Prostate gland (tissue), 2 donors: ENCODE results near the gene TESMIN.

ENCODE experiments used
- CTCF ChIP-seq, 4 experiments: fragments of 200-600 bp in 2 of 4; fragments of 450-650 bp in 2 of 4; sonication (generic) in 2 of 4; IDR thresholded peaks; 1 replicate in 3 of 4; 2 replicates in 1 of 4; pipeline ENCODE4 v1.5.1; 2016 to 2019; ENCODE audit warnings: antibody characterized with exemption in 4 of 4, mild to moderate bottlenecking in 2 of 4, moderate library complexity in 2 of 4
- POLR2A ChIP-seq: fragments of 450-650 bp; IDR thresholded peaks from one replicate; pipeline ENCODE4 v1.6.1; 2016; ENCODE audit warnings: antibody characterized with exemption, mild to moderate bottlenecking
- POLR2AphosphoS5 ChIP-seq: sonication (generic); formaldehyde crosslinking; IDR thresholded peaks from one replicate; pipeline ENCODE4 v1.6.1; 2017; ENCODE audit warnings: antibody characterized with exemption

- TF ChIP-seq POLR2AphosphoS5 (no peak), CTCF (IDR thresholded peaks at IDR 0.05) (no peak), POLR2A (no peak)
These were observed 68.2 kb downstream of the TESMIN start for GRCh38 chr11:68683121-68683520.
